ENCODE data around the gene CETN3. TPM values are rescaled to one million over a fixed set of nuclear protein-coding genes. Genes with fewer than 3 reads are reported as not detected.
"Not testable (repeated sequence)": the region's sequence is repeated elsewhere in the genome, so short reads cannot be mapped to it uniquely, and the experiment has no call there.

The CETN3 gene
- total RNA-seq, 4 donors from 2014 or later: 6.3 to 12.4 (median 8.6) TPM

- WGBS, 2 donors: 91 to 97% methylated on average over 2 of the region's 2 CpGs
- no peak for DNase-seq (ENCODE audit: low spot score in 2 of 2)
- intact Hi-C loops (cut with DNase I; ENCODE audit: low total_unique reads): no loop called here
- TF ChIP-seq, protein P1, sequence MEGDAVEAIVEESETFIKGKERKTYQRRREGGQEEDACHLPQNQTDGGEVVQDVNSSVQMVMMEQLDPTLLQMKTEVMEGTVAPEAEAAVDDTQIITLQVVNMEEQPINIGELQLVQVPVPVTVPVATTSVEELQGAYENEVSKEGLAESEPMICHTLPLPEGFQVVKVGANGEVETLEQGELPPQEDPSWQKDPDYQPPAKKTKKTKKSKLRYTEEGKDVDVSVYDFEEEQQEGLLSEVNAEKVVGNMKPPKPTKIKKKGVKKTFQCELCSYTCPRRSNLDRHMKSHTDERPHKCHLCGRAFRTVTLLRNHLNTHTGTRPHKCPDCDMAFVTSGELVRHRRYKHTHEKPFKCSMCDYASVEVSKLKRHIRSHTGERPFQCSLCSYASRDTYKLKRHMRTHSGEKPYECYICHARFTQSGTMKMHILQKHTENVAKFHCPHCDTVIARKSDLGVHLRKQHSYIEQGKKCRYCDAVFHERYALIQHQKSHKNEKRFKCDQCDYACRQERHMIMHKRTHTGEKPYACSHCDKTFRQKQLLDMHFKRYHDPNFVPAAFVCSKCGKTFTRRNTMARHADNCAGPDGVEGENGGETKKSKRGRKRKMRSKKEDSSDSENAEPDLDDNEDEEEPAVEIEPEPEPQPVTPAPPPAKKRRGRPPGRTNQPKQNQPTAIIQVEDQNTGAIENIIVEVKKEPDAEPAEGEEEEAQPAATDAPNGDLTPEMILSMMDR (IDR thresholded peaks at IDR 0.05): no peak
- TF ChIP-seq POLR2A (IDR thresholded peaks at IDR 0.05): no peak
- no peak overlapping the region for H3K4me3 ChIP-seq (ENCODE audit: low read depth, poor library complexity, severe bottlenecking)
These were observed 25.7 kb downstream of the CETN3 start for GRCh38 chr5:90383903-90384302.

- no peak for DNase-seq (ENCODE audit: low spot score in 2 of 2)
- WGBS, 2 donors: 86 to 91% methylated on average over 6 of the region's 6 CpGs
- TF ChIP-seq, protein P1 (IDR thresholded peaks at IDR 0.05): no peak
- TF ChIP-seq POLR2A (IDR thresholded peaks at IDR 0.05): no peak
- H3K4me3 ChIP-seq (ENCODE audit: low read depth, poor library complexity, severe bottlenecking): no peak overlapping the region
- intact Hi-C loops (cut with DNase I; ENCODE audit: low total_unique reads): no loop called here
These were observed 28.2 kb downstream of the CETN3 start for GRCh38 chr5:90381213-90381929.

GRCh38 chr5:90379652-90380051 is 29.9 kb downstream of the CETN3 start:
- intact Hi-C loops (cut with DNase I; ENCODE audit: low total_unique reads): no loop called here
- no peak overlapping the region for H3K4me3 ChIP-seq (ENCODE audit: low read depth, poor library complexity, severe bottlenecking)
- 78 to 79% methylated on average over 2 of the region's 2 CpGs for WGBS, 2 donors
- TF ChIP-seq, protein P1 (IDR thresholded peaks at IDR 0.05): no peak
- TF ChIP-seq POLR2A (IDR thresholded peaks at IDR 0.05): no peak
- DNase-seq (ENCODE audit: low spot score in 2 of 2): no peak

DNA sequence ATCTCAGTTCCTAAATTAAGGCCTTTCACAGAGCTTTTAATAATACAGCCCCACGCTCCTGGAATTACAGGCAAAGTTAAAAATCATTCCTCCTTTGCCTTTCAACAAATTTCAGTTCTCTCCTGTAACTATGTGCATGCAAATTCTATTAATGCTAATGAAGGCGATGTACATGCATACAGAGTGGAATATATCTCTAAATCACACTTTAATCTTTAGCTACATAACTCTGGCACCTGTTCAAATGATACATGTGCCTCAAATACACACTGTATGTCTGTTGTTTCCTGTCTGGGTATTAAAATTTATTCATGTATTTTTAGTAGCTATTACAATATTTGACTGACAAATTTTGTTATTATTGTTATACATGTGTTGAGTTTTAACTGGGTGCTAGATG is 30.8 kb downstream of the CETN3 start:
- TF ChIP-seq, protein P1 (IDR thresholded peaks at IDR 0.05): no peak
- TF ChIP-seq POLR2A (IDR thresholded peaks at IDR 0.05): no peak
- no peak overlapping the region for H3K4me3 ChIP-seq (ENCODE audit: low read depth, poor library complexity, severe bottlenecking)
- DNase-seq (ENCODE audit: low spot score in 2 of 2): no peak
- WGBS, 2 donors: 69 to 88% methylated on average over 2 of the region's 2 CpGs
- intact Hi-C loops (cut with DNase I; ENCODE audit: low total_unique reads): no loop called here

DNA sequence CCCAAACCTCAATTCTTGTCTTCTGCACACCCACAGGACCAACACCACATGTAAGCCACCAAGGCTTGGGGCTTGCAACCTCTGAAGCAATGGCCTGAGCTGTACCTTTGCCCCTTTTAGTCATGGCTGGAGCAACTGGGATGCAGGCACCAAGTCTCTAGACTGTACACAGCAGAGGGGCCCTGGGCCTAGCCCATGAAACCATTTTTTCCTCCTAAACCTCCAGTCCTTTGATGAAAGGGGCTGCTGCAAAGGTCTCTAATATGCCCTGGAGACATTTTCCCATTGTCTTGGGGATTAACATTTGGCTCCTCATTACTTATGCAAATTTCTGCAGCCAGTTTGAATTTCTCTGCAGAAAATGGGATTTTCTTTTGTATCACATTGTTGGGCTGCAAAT is 38.3 kb downstream of the CETN3 start:
- DNase-seq (ENCODE audit: low spot score in 2 of 2); H3K4me3 ChIP-seq (ENCODE audit: low read depth, poor library complexity, severe bottlenecking); intact Hi-C loops (cut with DNase I; ENCODE audit: low total_unique reads): not testable (repeated sequence)

DNA sequence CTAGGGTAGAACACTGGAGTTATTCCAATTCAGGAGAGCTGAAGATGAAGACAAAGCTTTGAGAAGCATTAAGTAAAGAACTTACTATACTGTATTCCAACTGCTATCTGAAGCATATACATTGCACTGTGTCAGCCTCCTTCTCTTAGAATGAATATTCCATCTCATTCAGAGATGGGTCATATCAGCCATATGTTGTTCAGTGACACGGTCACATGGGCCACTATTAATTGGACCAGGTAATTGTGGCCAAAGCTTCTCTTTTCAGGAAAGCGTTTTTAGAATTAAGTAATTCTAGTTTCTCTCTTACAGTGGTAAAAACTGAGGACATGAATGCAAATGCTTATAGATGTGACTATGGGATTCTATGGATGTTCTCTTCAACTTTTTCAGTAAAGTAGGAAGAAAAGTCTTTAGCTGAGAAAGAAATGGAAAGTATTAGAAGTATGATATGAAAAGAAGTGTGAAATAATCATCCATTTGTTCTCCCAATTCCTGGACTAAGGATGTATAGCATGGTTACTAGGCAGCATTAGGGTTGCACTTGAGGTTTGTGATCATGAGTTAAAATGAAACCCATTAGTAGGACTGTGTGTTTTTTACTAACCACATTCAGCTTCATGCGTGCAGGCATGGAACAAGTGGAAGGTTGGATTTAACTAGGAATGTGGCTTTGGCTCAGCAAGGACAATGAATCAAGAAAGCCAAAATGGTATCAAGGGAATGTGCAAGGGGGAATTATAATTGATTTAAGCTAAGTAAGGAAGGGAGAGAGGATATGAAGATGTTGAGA is 40.9 kb downstream of the CETN3 start:
- 87% methylated on average over 3 of the region's 3 CpGs for WGBS, 2 donors
- TF ChIP-seq, protein P1 (IDR thresholded peaks at IDR 0.05): no peak
- TF ChIP-seq POLR2A (IDR thresholded peaks at IDR 0.05): no peak
- no peak for DNase-seq (ENCODE audit: low spot score in 2 of 2)
- intact Hi-C loops (cut with DNase I; ENCODE audit: low total_unique reads): no loop called here
- H3K4me3 ChIP-seq (ENCODE audit: low read depth, poor library complexity, severe bottlenecking): no peak overlapping the region

All from lower leg skin (tissue), 4 donors.